Measurements from ENCODE around the gene CEP97.

- TF ChIP-seq ZNF776 (tag by site-specific recombination; IDR thresholded peaks at IDR 0.05; ENCODE audit: borderline replicate concordance) (no peak), CTCF (tag by site-specific recombination; IDR thresholded peaks at IDR 0.05) (no peak), ZNF23 (tag by site-specific recombination; IDR thresholded peaks at IDR 0.05; ENCODE audit: borderline replicate concordance) (no peak), SCRT1 (tag by site-specific recombination; IDR thresholded peaks at IDR 0.05; ENCODE audit: borderline replicate concordance) (no peak), KLF7 (tag by site-specific recombination; IDR thresholded peaks at IDR 0.05; ENCODE audit: borderline replicate concordance) (no peak), ZNF138 (tag by site-specific recombination; IDR thresholded peaks at IDR 0.05; ENCODE audit: borderline replicate concordance) (no peak), ZNF2 (tag by site-specific recombination; IDR thresholded peaks at IDR 0.05) (no peak)
Measured at GRCh38 chr3:101819649-101820206, 95.3 kb downstream of the CEP97 start.

All from HEK293 (cell line).